Inflammatory macrophage (primary cell): ENCODE measurements around the gene SLC15A1.
"Not testable (repeated sequence)": the region's sequence is repeated elsewhere in the genome, so short reads cannot be mapped to it uniquely, and the experiment has no call there.

Experiments
- DNase-seq, 2 donors: peaks; one replicate each; pipeline ENCODE4 v3.0.0-alpha.2; 2020 to 2022

SLC15A1 gene

DNA sequence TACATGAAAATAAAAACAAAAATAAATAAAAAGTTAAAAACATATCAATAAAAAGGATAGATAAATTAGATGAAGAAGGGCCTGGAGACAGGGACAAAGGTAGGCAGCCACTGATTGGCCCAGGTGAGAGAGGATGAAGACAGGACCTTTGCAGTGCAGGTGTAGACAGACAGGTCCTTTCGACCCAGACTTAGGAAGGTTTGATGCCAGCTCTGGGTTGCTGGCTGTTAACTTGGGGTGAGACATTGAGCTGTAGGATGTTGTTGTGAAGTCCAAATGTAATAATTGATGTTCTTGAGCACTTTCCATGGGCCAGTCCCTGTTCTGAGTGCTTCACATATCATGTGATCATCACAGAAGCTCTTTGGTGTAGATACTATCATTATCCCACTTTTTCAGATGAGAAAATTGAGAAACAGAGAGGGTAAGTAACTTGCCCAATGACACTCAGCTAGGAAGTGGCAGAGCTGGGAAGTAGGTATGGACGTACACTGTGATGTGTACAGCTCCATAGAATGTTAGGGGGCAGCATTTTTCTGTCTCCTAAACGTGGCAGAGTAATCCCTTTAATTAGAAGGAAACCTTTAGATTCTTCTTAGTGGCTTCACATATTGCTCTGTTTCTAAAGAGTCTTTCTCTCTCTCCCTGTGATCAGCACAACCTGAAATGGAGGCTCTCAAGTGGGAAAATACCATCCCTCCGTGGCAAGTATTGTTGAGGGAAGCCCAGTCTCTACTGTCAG, 99.6 kb downstream of the SLC15A1 start:
- DNase-seq = no peak

GRCh38 chr13:98652276-98652675, 100.2 kb downstream of the SLC15A1 start:
- DNase-seq = no peak

DNA sequence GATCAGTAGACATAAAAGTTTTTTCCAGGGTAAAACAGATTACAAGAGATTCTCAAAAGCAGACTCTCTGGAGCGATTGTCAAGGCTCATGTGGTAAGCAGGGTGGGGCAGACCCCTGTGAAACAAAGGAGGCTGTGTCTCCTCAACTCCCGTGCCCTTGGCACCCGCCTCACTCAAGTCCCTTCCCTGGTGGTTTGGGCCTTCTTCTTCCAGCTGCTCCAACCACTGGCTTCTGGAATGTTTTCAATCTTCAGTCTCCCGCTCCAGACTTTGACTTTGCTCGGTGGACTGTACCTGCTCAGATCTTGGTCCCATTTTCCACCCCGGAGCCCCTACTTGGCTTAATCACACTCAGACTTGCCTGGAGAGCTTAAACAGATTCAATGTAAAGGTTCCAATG, 100.7 kb downstream of the SLC15A1 start:
- DNase-seq = no peak

- peak; percentile 60 to 71 for DNase-seq
Observed at GRCh38 chr13:98650396-98651107, 101.9 kb downstream of the SLC15A1 start.

DNA sequence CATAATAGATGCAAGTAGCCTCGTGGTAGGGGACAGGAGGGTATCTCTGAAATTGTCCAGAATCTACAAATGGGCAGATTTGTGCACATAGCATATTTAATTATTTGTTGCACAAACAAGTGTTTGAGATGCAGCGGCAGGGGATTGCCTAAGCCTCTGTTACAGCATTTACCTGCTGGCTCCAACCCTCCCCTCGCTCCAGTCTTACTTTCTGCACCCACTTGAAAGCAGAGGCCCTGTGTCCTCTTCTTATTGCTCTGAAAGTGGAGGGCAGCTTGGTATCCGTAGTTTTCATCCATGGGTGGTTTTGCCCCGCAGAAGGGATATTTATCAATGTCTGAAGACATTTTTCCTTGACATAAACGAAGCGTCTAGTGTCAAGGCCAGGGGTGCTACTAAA, 102.6 kb downstream of the SLC15A1 start:
- no peak for DNase-seq

- peak; percentile 4 to 5 for DNase-seq
Observed at GRCh38 chr13:98648686-98649085, 103.8 kb downstream of the SLC15A1 start.

DNA sequence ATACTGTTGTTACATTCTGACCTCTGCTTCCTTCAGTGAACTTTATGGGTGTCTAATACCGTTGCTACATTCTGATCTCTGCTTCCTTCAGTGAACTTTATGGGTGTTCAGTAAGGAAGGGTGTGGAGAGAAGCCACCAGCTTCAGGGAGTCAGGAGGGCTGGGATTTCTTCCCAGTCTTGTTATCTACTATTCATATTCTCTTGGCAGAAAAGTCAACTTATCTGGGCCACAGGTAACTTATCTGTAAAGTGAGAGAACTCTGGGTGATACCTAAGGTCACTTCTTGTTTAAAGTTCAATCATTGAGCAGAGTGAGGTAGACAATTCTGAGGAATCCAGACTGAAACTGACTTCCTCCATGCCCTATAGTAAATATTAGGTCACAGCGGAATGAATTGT, 104.3 kb downstream of the SLC15A1 start:
- no peak for DNase-seq

- no peak for DNase-seq
Observed at GRCh38 chr13:98647121-98647520, 105.4 kb downstream of the SLC15A1 start.

DNA sequence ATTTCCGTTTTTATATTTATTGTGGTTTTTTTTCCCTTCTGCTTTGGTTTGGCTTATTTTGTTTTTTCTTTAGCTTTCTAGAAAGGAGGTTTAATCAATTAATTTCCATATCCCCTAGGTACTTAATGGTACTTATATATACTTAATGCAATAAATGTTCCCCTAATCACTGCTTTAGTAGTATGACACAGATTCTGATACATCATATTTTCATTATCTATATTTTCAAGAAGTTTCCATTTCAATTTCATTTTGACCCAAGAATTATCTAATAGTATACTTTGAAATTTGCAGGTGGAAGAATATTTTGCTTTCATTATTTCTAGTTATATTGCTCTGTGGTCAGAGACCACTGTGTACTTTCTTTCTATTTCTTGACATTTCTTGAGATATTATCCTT, 109.0 kb downstream of the SLC15A1 start:
- DNase-seq = no peak

- DNase-seq = no peak
Observed at GRCh38 chr13:98641075-98641474, 111.4 kb downstream of the SLC15A1 start.

DNA sequence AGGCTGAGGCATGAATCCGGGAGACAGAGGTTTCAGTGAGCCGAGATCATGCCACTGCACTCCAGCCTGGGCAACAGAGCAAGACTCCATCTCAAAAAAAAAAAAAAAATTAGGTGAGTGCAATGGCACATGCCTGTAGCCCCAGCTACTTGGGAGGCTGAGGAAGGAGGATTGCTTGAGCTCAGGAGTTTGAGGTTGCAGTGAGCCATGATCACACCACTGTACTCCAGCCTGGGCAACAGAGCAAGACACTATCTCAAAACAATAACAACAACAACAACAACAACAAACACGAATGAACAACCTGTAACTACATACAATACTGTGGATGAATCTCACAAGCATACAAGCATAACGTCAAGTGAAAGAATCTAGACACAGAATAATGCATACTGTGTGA, 112.7 kb downstream of the SLC15A1 start:
- DNase-seq = not testable (repeated sequence)

DNA sequence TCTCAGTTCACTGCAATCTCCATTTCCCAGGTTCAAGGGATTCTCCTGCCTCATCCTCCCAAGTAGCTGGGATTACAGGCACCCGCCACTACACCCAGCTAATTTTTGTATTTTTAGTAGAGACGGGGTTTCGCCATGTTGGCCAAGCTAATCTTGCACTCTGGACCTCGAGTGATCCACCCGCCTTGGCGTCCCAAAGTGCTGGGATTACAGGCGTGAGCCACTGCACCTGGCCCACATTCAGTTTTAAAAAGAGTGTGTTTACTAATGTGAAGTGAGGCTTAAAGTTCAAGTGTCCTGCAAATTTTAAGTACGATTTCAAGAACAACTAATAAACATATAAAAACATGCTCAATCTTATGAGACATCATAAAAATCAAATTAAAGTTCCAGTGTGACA, 114.1 kb downstream of the SLC15A1 start:
- DNase-seq = not testable (repeated sequence)
